Heart left ventricle (tissue), 13 donors: ENCODE data around the gene SPOCK1.

ENCODE experiments used
- CTCF ChIP-seq, 12 donors: fragments of 200-600 bp; sonication (generic) in 4 of 12; IDR thresholded peaks; one replicate each; pipeline versions ENCODE4 v1.5.0 to v1.8.0; 2018 to 2022; ENCODE audit warnings: antibody characterized with exemption in 12 of 12, mild to moderate bottlenecking in 5 of 12
- POLR2A ChIP-seq, 2 donors: fragments of 450-650 bp; IDR thresholded peaks; one replicate each; pipeline ENCODE4 v1.6.1; 2017; ENCODE audit warnings: antibody characterized with exemption in 2 of 2, mild to moderate bottlenecking in 2 of 2, moderate library complexity in 2 of 2
- donor health status: ischemic (EF 13 %, LVEDD 7.1; RV severe dilation, severe dysfunction).
- donor health status: DM: no; HTN: yes; CAD: no.
- donor health status: DM: no; HTN: no; CAD: no.
- donor health status: ischemic (EF 25% LVEDD 6.9; RV normal size, moderate dysfunction).
- donor health status: ischemic (EF 25% LVEDD 5.7; RV mildly dilated, moderate dysfunction).
- donor health status: ischemic (EF 35%, LVEDD 5.7; RV mildly dilated, moderate dysfunction).
- donor health status: nonischemic (EF 11% LVEDD 7.7; RV severe dilation, severe dysfunction).
- donor health status: DM: yes; HTN: yes; CAD: no.
- donor health status: PGD.
- donor health status: ischemic (EF 29% LVEDD 5.4; RV normal size, mild dysfunction).
- donor health status: nonischemic (EF 23%, LVEDD 6.1; RV moderate dilation, normal function).

- no peak for TF ChIP-seq POLR2A (IDR thresholded peaks at IDR 0.05)
- TF ChIP-seq CTCF (IDR thresholded peaks at IDR 0.05): no peak
Observed at GRCh38 chr5:137134920-137135532, 364.1 kb downstream of the SPOCK1 start.
